Upper lobe of left lung (tissue), 4 donors: ENCODE data around the gene RPS23.

Experiments
- POLR2A ChIP-seq, 4 donors: fragments of 450-650 bp; IDR thresholded peaks; one replicate each; pipeline ENCODE4 v1.5.1; 2016 to 2017; ENCODE audit warnings: antibody characterized with exemption in 4 of 4, mild to moderate bottlenecking in 2 of 4
- POLR2AphosphoS5 ChIP-seq, 2 donors: sonication (generic); formaldehyde crosslinking; IDR thresholded peaks; one replicate each; pipeline ENCODE4 v1.5.1; 2017; ENCODE audit warnings: antibody characterized with exemption in 2 of 2

DNA sequence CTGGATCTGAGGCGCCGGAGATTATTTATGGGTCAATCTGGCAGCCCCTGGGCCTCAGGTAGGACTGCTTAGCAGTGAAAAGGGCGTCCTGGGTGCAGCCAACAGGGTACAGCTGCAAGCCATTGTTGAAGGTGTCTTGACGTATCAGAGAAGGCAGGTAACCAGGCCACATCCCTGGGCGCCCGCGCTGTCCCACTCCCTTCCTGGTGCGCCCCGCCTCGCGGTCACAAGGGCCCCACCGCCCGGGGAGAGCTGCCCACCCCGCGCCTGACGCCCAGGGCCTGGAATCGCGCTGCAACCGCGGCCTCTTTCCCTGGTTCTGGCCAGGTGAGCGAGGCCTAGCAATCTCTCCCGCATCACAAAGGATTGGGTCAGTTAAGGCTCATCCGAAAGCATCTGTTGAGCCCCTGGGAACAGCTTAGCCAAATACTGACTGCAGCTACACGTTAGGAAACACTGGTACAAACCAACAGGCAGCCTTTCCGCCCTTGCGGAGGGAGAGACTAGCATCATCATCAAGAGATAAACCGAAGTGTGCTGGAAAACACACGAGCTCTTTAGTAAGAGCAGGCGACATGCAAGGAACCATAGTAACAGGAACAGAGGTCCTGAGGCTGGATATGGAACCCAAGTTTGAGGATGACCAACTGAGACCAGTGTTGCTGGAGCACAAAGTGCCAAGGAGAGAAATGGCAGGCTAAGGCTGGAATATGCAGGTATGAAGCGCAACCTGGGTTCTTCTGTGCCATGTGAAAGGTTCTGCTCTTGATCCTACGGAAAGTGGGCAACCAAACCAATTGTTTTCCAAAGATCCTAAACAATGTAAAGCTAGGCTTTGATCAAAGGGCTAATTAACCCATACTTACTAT is 3.6 kb downstream of the RPS23 start:
- TF ChIP-seq POLR2AphosphoS5 (IDR thresholded peaks at IDR 0.05), result no peak
- TF ChIP-seq POLR2A (IDR thresholded peaks at IDR 0.05), result no peak
